ENCODE data around the gene CSRP1.

The CSRP1 gene

DNA sequence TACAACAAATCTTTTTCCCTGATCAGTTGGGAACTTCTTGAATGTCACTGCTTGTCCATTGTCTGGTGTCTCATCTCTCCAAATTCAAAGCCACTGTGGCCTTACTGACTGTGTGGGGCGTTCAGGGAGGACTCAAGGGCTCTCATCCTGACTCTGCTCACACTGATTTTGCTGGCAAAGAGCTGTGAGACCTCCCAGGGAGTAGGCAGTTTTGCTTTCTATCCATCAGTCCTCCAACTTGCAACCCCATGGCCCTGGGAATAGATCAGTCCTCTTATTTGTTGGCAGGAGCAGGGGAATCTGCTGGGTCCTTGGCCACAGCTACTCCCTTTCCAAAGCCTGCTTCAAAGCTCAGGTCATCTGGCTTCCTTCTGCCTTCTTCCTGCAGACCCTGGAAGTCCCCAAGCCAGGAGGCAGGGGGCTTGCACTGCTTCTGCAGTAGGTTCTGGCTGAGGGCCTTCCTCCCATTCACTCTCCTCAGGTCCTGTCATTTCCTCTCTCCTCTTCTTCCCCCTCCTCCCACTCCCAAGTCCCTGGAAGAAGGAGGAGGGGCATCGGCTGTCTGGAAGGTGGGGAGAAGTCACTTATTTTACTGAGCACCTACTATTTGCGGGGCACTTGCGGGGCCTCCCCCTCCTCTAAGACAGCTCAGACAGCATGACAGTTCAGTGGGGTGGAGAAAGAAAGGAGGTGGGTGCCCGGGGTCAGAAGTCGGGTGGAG, 31.1 kb upstream of the CSRP1 start:
- H3K27ac ChIP-seq (ENCODE audit: low read depth, low read length) = no peak overlapping the region

DNA sequence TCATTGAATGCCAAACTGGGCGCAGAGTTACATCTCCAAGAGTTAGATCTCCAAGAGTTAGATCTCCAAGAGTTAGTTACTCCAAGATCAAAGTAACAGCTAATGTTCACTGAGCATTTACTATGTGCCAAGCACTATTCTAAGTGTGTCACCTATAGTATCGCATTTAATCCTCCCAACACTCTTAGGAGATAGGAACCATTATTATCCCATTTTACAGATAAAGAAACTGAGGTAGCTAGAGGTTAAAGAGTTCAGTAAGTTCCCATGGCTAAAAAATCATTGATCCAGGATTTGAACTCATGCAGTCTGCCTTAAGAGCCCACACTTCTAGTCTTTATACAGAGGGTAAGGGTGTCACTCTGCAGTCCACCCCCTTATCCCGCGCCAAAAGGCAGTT, 30.5 kb upstream of the CSRP1 start:
- Histone ChIP-seq H3K79me2 (ENCODE audit: insufficient read depth, low read length) (no peaks in the 10 kb centered on the region), H3K27me3 (ENCODE audit: low read length) (0 out of 2 replicates have a peak, but pooled peaks cover 3% of the 10 kb centered on the region), H3K4me3 (ENCODE audit: insufficient read depth, low read length, poor library complexity, severe bottlenecking) (no peak overlapping the region), H3K9me3 (ENCODE audit: insufficient read depth, low read length) (no peaks in the 10 kb centered on the region), H3K9ac (ENCODE audit: low read length) (no peak overlapping the region), H2AFZ (ENCODE audit: low read depth, low read length, severe bottlenecking) (no peak overlapping the region), H3K27ac (ENCODE audit: low read depth, low read length) (no peak overlapping the region), H3K4me2 (ENCODE audit: low read depth, low read length, poor library complexity, severe bottlenecking) (no peak overlapping the region), H3K36me3 (ENCODE audit: low read length) (no peaks in the 10 kb centered on the region), H3K9me2 (replicated peaks; ENCODE audit: insufficient read depth, low read length) (no peaks in the 10 kb centered on the region), H4K20me1 (ENCODE audit: low read depth, low read length) (no peaks in the 10 kb centered on the region), H3F3A (ENCODE audit: insufficient read depth) (no peaks in the 10 kb centered on the region)
- no peak for TF ChIP-seq EZH2phosphoT487 (conservative IDR thresholded peaks at IDR 0.05; ENCODE audit: low read length)
- TF ChIP-seq, protein P1, sequence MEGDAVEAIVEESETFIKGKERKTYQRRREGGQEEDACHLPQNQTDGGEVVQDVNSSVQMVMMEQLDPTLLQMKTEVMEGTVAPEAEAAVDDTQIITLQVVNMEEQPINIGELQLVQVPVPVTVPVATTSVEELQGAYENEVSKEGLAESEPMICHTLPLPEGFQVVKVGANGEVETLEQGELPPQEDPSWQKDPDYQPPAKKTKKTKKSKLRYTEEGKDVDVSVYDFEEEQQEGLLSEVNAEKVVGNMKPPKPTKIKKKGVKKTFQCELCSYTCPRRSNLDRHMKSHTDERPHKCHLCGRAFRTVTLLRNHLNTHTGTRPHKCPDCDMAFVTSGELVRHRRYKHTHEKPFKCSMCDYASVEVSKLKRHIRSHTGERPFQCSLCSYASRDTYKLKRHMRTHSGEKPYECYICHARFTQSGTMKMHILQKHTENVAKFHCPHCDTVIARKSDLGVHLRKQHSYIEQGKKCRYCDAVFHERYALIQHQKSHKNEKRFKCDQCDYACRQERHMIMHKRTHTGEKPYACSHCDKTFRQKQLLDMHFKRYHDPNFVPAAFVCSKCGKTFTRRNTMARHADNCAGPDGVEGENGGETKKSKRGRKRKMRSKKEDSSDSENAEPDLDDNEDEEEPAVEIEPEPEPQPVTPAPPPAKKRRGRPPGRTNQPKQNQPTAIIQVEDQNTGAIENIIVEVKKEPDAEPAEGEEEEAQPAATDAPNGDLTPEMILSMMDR (IDR thresholded peaks at IDR 0.05; ENCODE audit: insufficient read depth, low read length, poor library complexity, severe bottlenecking) = no peak

More for the DNA sequence above, 31.1 kb upstream of the CSRP1 start:
- no peaks in the 10 kb centered on the region for H3K9me3 ChIP-seq (ENCODE audit: insufficient read depth, low read length)
- H3K9me2 ChIP-seq (replicated peaks; ENCODE audit: insufficient read depth, low read length) = no peaks in the 10 kb centered on the region
- no peak overlapping the region for H3K9ac ChIP-seq (ENCODE audit: low read length)
- H3K36me3 ChIP-seq (ENCODE audit: low read length) = no peaks in the 10 kb centered on the region
- no peaks in the 10 kb centered on the region for H3K79me2 ChIP-seq (ENCODE audit: insufficient read depth, low read length)
- TF ChIP-seq, protein P1 (IDR thresholded peaks at IDR 0.05; ENCODE audit: insufficient read depth, low read length, poor library complexity, severe bottlenecking) = no peak
- H2AFZ ChIP-seq (ENCODE audit: low read depth, low read length, severe bottlenecking) = no peak overlapping the region
- no peak overlapping the region for H3K4me3 ChIP-seq (ENCODE audit: insufficient read depth, low read length, poor library complexity, severe bottlenecking)
- no peak overlapping the region for H3K4me2 ChIP-seq (ENCODE audit: low read depth, low read length, poor library complexity, severe bottlenecking)
- no peaks in the 10 kb centered on the region for H3F3A ChIP-seq (ENCODE audit: insufficient read depth)
- 0 out of 2 replicates have a peak, but pooled peaks cover 3% of the 10 kb centered on the region for H3K27me3 ChIP-seq (ENCODE audit: low read length)
- no peaks in the 10 kb centered on the region for H4K20me1 ChIP-seq (ENCODE audit: low read depth, low read length)

DNA sequence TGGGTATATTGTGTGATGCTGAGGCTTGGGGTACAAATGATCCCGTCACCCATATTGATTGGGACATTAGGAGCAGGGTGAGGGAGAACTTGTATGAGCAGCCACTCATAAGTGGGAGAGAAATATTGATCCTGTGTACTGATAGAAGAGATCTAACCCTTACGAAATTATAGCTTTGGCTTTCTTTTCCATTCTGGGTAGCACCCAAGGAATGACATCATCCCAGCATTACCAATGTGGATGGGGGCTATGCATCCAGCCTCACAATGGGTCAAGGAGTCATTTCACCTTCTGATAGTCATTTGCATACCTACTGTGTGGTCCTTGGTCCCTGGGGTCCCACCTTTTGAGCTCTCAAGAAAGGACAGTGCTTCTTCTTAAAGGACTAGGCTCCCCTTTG, 30.1 kb upstream of the CSRP1 start:
- H3K4me2 ChIP-seq (ENCODE audit: low read depth, low read length, poor library complexity, severe bottlenecking) = no peak overlapping the region
- no peaks in the 10 kb centered on the region for H4K20me1 ChIP-seq (ENCODE audit: low read depth, low read length)
- H2AFZ ChIP-seq (ENCODE audit: low read depth, low read length, severe bottlenecking) = no peak overlapping the region
- no peak overlapping the region for H3K27ac ChIP-seq (ENCODE audit: low read depth, low read length)
- no peaks in the 10 kb centered on the region for H3K9me2 ChIP-seq (replicated peaks; ENCODE audit: insufficient read depth, low read length)
- 0 out of 2 replicates have a peak, but pooled peaks cover 3% of the 10 kb centered on the region for H3K27me3 ChIP-seq (ENCODE audit: low read length)
- no peak overlapping the region for H3K4me3 ChIP-seq (ENCODE audit: insufficient read depth, low read length, poor library complexity, severe bottlenecking)
- TF ChIP-seq, protein P1 (IDR thresholded peaks at IDR 0.05; ENCODE audit: insufficient read depth, low read length, poor library complexity, severe bottlenecking) = no peak
- no peak for TF ChIP-seq EZH2phosphoT487 (conservative IDR thresholded peaks at IDR 0.05; ENCODE audit: low read length)
- H3K9me3 ChIP-seq (ENCODE audit: insufficient read depth, low read length) = no peaks in the 10 kb centered on the region
- H3K36me3 ChIP-seq (ENCODE audit: low read length) = no peaks in the 10 kb centered on the region
- H3K9ac ChIP-seq (ENCODE audit: low read length) = no peak overlapping the region
- no peaks in the 10 kb centered on the region for H3F3A ChIP-seq (ENCODE audit: insufficient read depth)
- no peaks in the 10 kb centered on the region for H3K79me2 ChIP-seq (ENCODE audit: insufficient read depth, low read length)
